Uterus (tissue), 2 donors: ENCODE measurements around the gene CLIP2.

Experiments
- CTCF ChIP-seq, 4 experiments: fragments of 200-600 bp in 2 of 4; fragments of 450-650 bp in 2 of 4; sonication (generic) in 2 of 4; IDR thresholded peaks; one replicate each; pipeline ENCODE4 v1.5.1; 2016 to 2019; ENCODE audit warnings: antibody characterized with exemption in 4 of 4, mild to moderate bottlenecking in 2 of 4, moderate library complexity in 1 of 4
- POLR2A ChIP-seq, 2 donors: fragments of 450-650 bp; IDR thresholded peaks; one replicate each; pipeline ENCODE4 v1.6.1; 2016; ENCODE audit warnings: antibody characterized with exemption in 2 of 2, mild to moderate bottlenecking in 1 of 2, moderate library complexity in 1 of 2

- TF ChIP-seq CTCF (IDR thresholded peaks at IDR 0.05) = no peak
- TF ChIP-seq POLR2A (IDR thresholded peaks at IDR 0.05) = no peak
Observed at GRCh38 chr7:74429153-74429747, 140.0 kb downstream of the CLIP2 start.
